Neuronal stem cell (in vitro differentiated cells): ENCODE measurements around the gene TMEM131L.

Source experiments
- DNase-seq: peaks from one replicate; pipeline ENCODE4 v3.0.0-alpha.2; 2013; ENCODE audit warnings: low spot score
- H2AFZ ChIP-seq: one replicate; pipeline ENCODE4 v1.6.1; 2013; ENCODE audit warnings: mild to moderate bottlenecking, low read length, inconsistent platforms
- H2AK5ac ChIP-seq: 2 replicates; pipeline ENCODE4 v1.6.1; 2013; ENCODE audit warnings: low read depth, mild to moderate bottlenecking, inconsistent platforms, low read length, moderate library complexity, mixed read lengths
- H2BK120ac ChIP-seq: 2 replicates; pipeline ENCODE4 v1.6.1; 2013; ENCODE audit warnings: low read depth, mild to moderate bottlenecking, inconsistent platforms, low read length, moderate library complexity, mixed read lengths
- H2BK12ac ChIP-seq: one replicate; pipeline ENCODE4 v1.6.1; 2013; ENCODE audit warnings: low read length, inconsistent platforms
- H2BK15ac ChIP-seq: 2 replicates; pipeline ENCODE4 v1.6.1; 2013; ENCODE audit warnings: mild to moderate bottlenecking, low read length, inconsistent platforms, mixed read lengths
- H2BK5ac ChIP-seq: one replicate; pipeline ENCODE4 v1.6.1; 2013; ENCODE audit warnings: inconsistent platforms, mild to moderate bottlenecking, low read length, moderate library complexity
- H3K14ac ChIP-seq: one replicate; pipeline ENCODE4 v1.6.1; 2013; ENCODE audit warnings: low read length, inconsistent platforms
- H3K18ac ChIP-seq: 2 replicates; pipeline ENCODE4 v1.6.1; 2013; ENCODE audit warnings: low read length, inconsistent platforms
- H3K23ac ChIP-seq: 2 replicates; pipeline ENCODE4 v1.6.1; 2013; ENCODE audit warnings: low read depth, mild to moderate bottlenecking, mixed read lengths, low read length, inconsistent platforms; ENCODE audit not compliant: poor library complexity
- H3K27ac ChIP-seq: replicated peaks from 3 replicates; pipeline ENCODE4 v1.5.1; 2013; ENCODE audit warnings: low read length, inconsistent platforms
- H3K27me3 ChIP-seq, 3 experiments: 2 replicates each; pipeline ENCODE4 v1.6.1; 2013; ENCODE audit warnings: low read length in 3 of 3, mild to moderate bottlenecking in 2 of 3, inconsistent platforms in 1 of 3, low read depth in 1 of 3, mixed read lengths in 1 of 3, moderate library complexity in 1 of 3; ENCODE audit not compliant: control insufficient read depth in 3 of 3, insufficient read depth in 3 of 3
- H3K36me3 ChIP-seq, 2 donors: replicated peaks in 1 of 2; 2 replicates each; pipeline ENCODE4 v1.6.1; 2013; ENCODE audit warnings: low read length in 2 of 2; ENCODE audit not compliant: control insufficient read depth in 2 of 2, insufficient read depth in 2 of 2
- H3K4ac ChIP-seq: 2 replicates; pipeline ENCODE4 v1.6.1; 2013; ENCODE audit warnings: inconsistent platforms, mild to moderate bottlenecking, low read length, moderate library complexity
- H3K4me1 ChIP-seq, 2 donors: 1 replicate in 1 of 2; 2 replicates in 1 of 2; pipeline ENCODE4 v1.6.1; 2013; ENCODE audit warnings: low read length in 2 of 2, low read depth in 1 of 2; ENCODE audit not compliant: control insufficient read depth in 2 of 2, insufficient read depth in 1 of 2
- H3K4me2 ChIP-seq: one replicate; pipeline ENCODE4 v1.6.1; 2013; ENCODE audit warnings: mild to moderate bottlenecking, low read length, inconsistent platforms; ENCODE audit not compliant: insufficient read depth, poor library complexity, severe bottlenecking
- H3K4me3 ChIP-seq, 2 donors: 2 replicates each; pipeline ENCODE4 v1.5.1; 2013; ENCODE audit warnings: low read length in 2 of 2, mild to moderate bottlenecking in 2 of 2, inconsistent platforms in 1 of 2, moderate library complexity in 1 of 2
- H3K79me1 ChIP-seq: one replicate; pipeline ENCODE4 v1.6.1; 2013; ENCODE audit warnings: low read depth, mild to moderate bottlenecking, inconsistent platforms, low read length, moderate library complexity
- H3K9ac ChIP-seq: one replicate; pipeline ENCODE4 v1.6.1; 2013; ENCODE audit warnings: mild to moderate bottlenecking, low read depth, low read length, inconsistent platforms; ENCODE audit not compliant: poor library complexity
- H3K9me3 ChIP-seq, 2 donors: replicated peaks in 1 of 2; 2 replicates each; pipeline versions ENCODE3 to v1.6.1; 2013; ENCODE audit warnings: low read length in 2 of 2, mild to moderate bottlenecking in 2 of 2, inconsistent platforms in 1 of 2, low read depth in 1 of 2, mixed read lengths in 1 of 2, moderate library complexity in 1 of 2; ENCODE audit not compliant: control insufficient read depth in 2 of 2, insufficient read depth in 1 of 2
- H4K8ac ChIP-seq: one replicate; pipeline ENCODE4 v1.6.1; 2013; ENCODE audit warnings: low read depth, mild to moderate bottlenecking, inconsistent platforms, low read length, moderate library complexity
- H4K91ac ChIP-seq: one replicate; pipeline ENCODE4 v1.6.1; 2013; ENCODE audit warnings: low read length, low read depth, mild to moderate bottlenecking, inconsistent platforms; ENCODE audit not compliant: poor library complexity
- WGBS, 2 donors: extraction: QIAGEN DNeasy Blood & Tissue Kit; methylation state at CpG; one replicate each; pipeline ENCODE4 v1.1.7; 2013; ENCODE audit warnings: missing lambda C conversion rate in 2 of 2, mixed read lengths in 1 of 2; ENCODE audit not compliant: insufficient read length in 2 of 2, insufficient replicate concordance in 1 of 2; ENCODE audit errors: extremely low coverage in 2 of 2; 5-methylcytosine and 5-hydroxymethylcytosine counted together

Gene TMEM131L

GRCh38 chr4:153622778-153623240 lies 156.6 kb downstream of the TMEM131L start:
- Histone ChIP-seq H3K4me2 (no peak overlapping the region), H3K27ac (no peak overlapping the region), H4K91ac (no peak overlapping the region), H3K23ac (no peak overlapping the region), H3K4ac (no peak overlapping the region), H2BK5ac (no peak overlapping the region), H3K36me3 (peaks cover 12 to 75% of the 10 kb centered on the region in 2 donors), H3K4me1 (peaks cover 11 to 12% of the 10 kb centered on the region in 2 donors), H3K27me3 (no peaks in the 10 kb centered on the region), H3K9ac (no peak overlapping the region), H2BK15ac (no peak overlapping the region), H3K18ac (no peak overlapping the region), H2BK120ac (no peak overlapping the region), H3K9me3 (peaks cover 0 to 5% of the 10 kb centered on the region in 2 donors), H4K8ac (no peak overlapping the region), H3K14ac (no peak overlapping the region), H2BK12ac (no peak overlapping the region), H2AFZ (no peak overlapping the region), H3K4me3 (no peak overlapping the region), H3K79me1 (no peaks in the 10 kb centered on the region), H2AK5ac (no peak overlapping the region)
- WGBS, 2 donors = no CpG with 5 or more reads among the region's 12 CpGs
- no peak for DNase-seq

- no peak overlapping the region for H3K27ac ChIP-seq
- H3K79me1 ChIP-seq = no peaks in the 10 kb centered on the region
- no peak overlapping the region for H3K4me2 ChIP-seq
- H3K27me3 ChIP-seq = no peaks in the 10 kb centered on the region
- H2BK5ac ChIP-seq = no peak overlapping the region
- no peak overlapping the region for H2AFZ ChIP-seq
- peaks cover 14 to 81% of the 10 kb centered on the region in 2 donors for H3K36me3 ChIP-seq
- H4K91ac ChIP-seq = no peak overlapping the region
- no peak overlapping the region for H2AK5ac ChIP-seq
- H3K9me3 ChIP-seq = peaks cover 0 to 11% of the 10 kb centered on the region in 2 donors
- H2BK12ac ChIP-seq = no peak overlapping the region
- H3K4me3 ChIP-seq = no peak overlapping the region
- H4K8ac ChIP-seq = no peak overlapping the region
- no peak overlapping the region for H3K23ac ChIP-seq
- DNase-seq = no peak
- no CpG with 5 or more reads among the region's 2 CpGs for WGBS, 2 donors
- H2BK15ac ChIP-seq = no peak overlapping the region
- peaks cover 10 to 11% of the 10 kb centered on the region in 2 donors for H3K4me1 ChIP-seq
- H2BK120ac ChIP-seq = no peak overlapping the region
- no peak overlapping the region for H3K4ac ChIP-seq
- H3K9ac ChIP-seq = no peak overlapping the region
- H3K18ac ChIP-seq = no peak overlapping the region
- H3K14ac ChIP-seq = no peak overlapping the region
Observed at GRCh38 chr4:153623491-153623890, 157.3 kb downstream of the TMEM131L start.

GRCh38 chr4:153628796-153629315 lies 162.7 kb downstream of the TMEM131L start:
- H3K4me2 ChIP-seq = no peak overlapping the region
- no peak overlapping the region for H4K91ac ChIP-seq
- H2AK5ac ChIP-seq = no peak overlapping the region
- H3K4me3 ChIP-seq = no peak overlapping the region
- H2BK5ac ChIP-seq = no peak overlapping the region
- peaks cover 2 to 32% of the 10 kb centered on the region in 2 donors for H3K9me3 ChIP-seq
- H2AFZ ChIP-seq = no peak overlapping the region
- no peak overlapping the region for H2BK15ac ChIP-seq
- no peak overlapping the region for H3K4ac ChIP-seq
- peaks cover 3 to 21% of the 10 kb centered on the region in 2 donors for H3K4me1 ChIP-seq
- no peaks in the 10 kb centered on the region for H3K79me1 ChIP-seq
- DNase-seq = no peak
- no peak overlapping the region for H3K18ac ChIP-seq
- H2BK12ac ChIP-seq = no peak overlapping the region
- no peak overlapping the region for H3K27ac ChIP-seq
- H3K23ac ChIP-seq = no peak overlapping the region
- WGBS, 2 donors = no CpG with 5 or more reads among the region's 8 CpGs
- peaks cover 20 to 80% of the 10 kb centered on the region in 2 donors for H3K36me3 ChIP-seq
- no peak overlapping the region for H3K14ac ChIP-seq
- H3K27me3 ChIP-seq = no peaks in the 10 kb centered on the region
- no peak overlapping the region for H3K9ac ChIP-seq
- H4K8ac ChIP-seq = no peak overlapping the region
- no peak overlapping the region for H2BK120ac ChIP-seq

- no peak for DNase-seq
- Histone ChIP-seq H3K27ac (no peak overlapping the region), H4K8ac (no peak overlapping the region), H3K18ac (no peak overlapping the region), H2AFZ (no peak overlapping the region), H3K4me3 (no peak overlapping the region), H3K79me1 (no peaks in the 10 kb centered on the region), H3K9me3 (peaks cover 2 to 32% of the 10 kb centered on the region in 2 donors), H3K23ac (no peak overlapping the region), H3K4me2 (no peak overlapping the region), H3K36me3 (peaks cover 22 to 85% of the 10 kb centered on the region in 2 donors), H2BK15ac (no peak overlapping the region), H2BK12ac (no peak overlapping the region), H3K27me3 (no peaks in the 10 kb centered on the region), H3K14ac (no peak overlapping the region), H3K4ac (no peak overlapping the region), H3K4me1 (peaks cover 3 to 21% of the 10 kb centered on the region in 2 donors), H4K91ac (no peak overlapping the region), H2AK5ac (no peak overlapping the region), H3K9ac (no peak overlapping the region), H2BK5ac (no peak overlapping the region), H2BK120ac (no peak overlapping the region)
Observed at GRCh38 chr4:153629776-153630175, 163.6 kb downstream of the TMEM131L start.
